PFSK-1 (cell line): Measurements from ENCODE around the gene DPF1.

Experiments used
- POLR2AphosphoS5 ChIP-seq: IDR thresholded peaks from 2 replicates; pipeline ENCODE4 v1.6.1; 2012; ENCODE audit warnings: low read depth, mild to moderate bottlenecking, control low read depth, low read length, moderate library complexity
- SIN3A ChIP-seq: IDR thresholded peaks from 2 replicates; pipeline ENCODE4 v1.6.1; 2012; ENCODE audit warnings: mild to moderate bottlenecking, low read length, moderate library complexity, borderline replicate concordance; ENCODE audit not compliant: insufficient read depth
- TAF1 ChIP-seq: IDR thresholded peaks from 2 replicates; pipeline ENCODE4 v1.6.1; 2012; ENCODE audit warnings: low read length, control low read depth, borderline replicate concordance; ENCODE audit not compliant: insufficient read depth
- TF ChIP-seq, protein P1 (sequence below), 2 experiments: IDR thresholded peaks; 2 replicates each; pipeline versions ENCODE4 v1.6.1 to v1.8.0; 2011 to 2012; ENCODE audit warnings: low read depth in 2 of 2, low read length in 2 of 2, control low read depth in 1 of 2, inconsistent platforms in 1 of 2, mild to moderate bottlenecking in 1 of 2, moderate library complexity in 1 of 2; ENCODE audit not compliant: insufficient read depth in 1 of 2

GRCh38 chr19:38184815-38185214, 39.2 kb downstream of the DPF1 start:
- TF ChIP-seq TAF1 (no peak), SIN3A (no peak), POLR2AphosphoS5 (no peak)
- TF ChIP-seq, protein P1, sequence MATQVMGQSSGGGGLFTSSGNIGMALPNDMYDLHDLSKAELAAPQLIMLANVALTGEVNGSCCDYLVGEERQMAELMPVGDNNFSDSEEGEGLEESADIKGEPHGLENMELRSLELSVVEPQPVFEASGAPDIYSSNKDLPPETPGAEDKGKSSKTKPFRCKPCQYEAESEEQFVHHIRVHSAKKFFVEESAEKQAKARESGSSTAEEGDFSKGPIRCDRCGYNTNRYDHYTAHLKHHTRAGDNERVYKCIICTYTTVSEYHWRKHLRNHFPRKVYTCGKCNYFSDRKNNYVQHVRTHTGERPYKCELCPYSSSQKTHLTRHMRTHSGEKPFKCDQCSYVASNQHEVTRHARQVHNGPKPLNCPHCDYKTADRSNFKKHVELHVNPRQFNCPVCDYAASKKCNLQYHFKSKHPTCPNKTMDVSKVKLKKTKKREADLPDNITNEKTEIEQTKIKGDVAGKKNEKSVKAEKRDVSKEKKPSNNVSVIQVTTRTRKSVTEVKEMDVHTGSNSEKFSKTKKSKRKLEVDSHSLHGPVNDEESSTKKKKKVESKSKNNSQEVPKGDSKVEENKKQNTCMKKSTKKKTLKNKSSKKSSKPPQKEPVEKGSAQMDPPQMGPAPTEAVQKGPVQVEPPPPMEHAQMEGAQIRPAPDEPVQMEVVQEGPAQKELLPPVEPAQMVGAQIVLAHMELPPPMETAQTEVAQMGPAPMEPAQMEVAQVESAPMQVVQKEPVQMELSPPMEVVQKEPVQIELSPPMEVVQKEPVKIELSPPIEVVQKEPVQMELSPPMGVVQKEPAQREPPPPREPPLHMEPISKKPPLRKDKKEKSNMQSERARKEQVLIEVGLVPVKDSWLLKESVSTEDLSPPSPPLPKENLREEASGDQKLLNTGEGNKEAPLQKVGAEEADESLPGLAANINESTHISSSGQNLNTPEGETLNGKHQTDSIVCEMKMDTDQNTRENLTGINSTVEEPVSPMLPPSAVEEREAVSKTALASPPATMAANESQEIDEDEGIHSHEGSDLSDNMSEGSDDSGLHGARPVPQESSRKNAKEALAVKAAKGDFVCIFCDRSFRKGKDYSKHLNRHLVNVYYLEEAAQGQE (IDR thresholded peaks at IDR 0.05; ENCODE audit: insufficient read depth in 1 of 2, low read depth in 2 of 2, low read length in 2 of 2), result no peak
